ENCODE measurements around the gene S100Z.
"Not testable (repeated sequence)": the region's sequence is repeated elsewhere in the genome, so short reads cannot be mapped to it uniquely, and the experiment has no call there.

S100Z gene

GRCh38 chr5:76849419-76850291 is at the start of gene S100Z:
Gene S100Z, plus strand, starts transcription at chr5:76850014. Its CDS starts 25,346 bp downstream, at chr5:76875360.
- peak; percentile 98 for DNase-seq
- in situ Hi-C loops (cut with MboI; ENCODE audit: low pct_unique_long_range_greater_than_20kb, low sequenced_read_pairs) = no loop called here

- no peak for DNase-seq
- in situ Hi-C loops (cut with MboI; ENCODE audit: low pct_unique_long_range_greater_than_20kb, low sequenced_read_pairs) = no loop called here
Observed at GRCh38 chr5:76800579-76800978, 49.2 kb upstream of the S100Z start.

GRCh38 chr5:76801159-76801802 is 48.5 kb upstream of the S100Z start:
- in situ Hi-C loops (cut with MboI; ENCODE audit: low pct_unique_long_range_greater_than_20kb, low sequenced_read_pairs) = no loop called here
- DNase-seq = no peak

GRCh38 chr5:76801803-76802195 is 48.0 kb upstream of the S100Z start:
- in situ Hi-C loops (cut with MboI; ENCODE audit: low pct_unique_long_range_greater_than_20kb, low sequenced_read_pairs) = no loop called here
- DNase-seq = no peak

- in situ Hi-C loops (cut with MboI; ENCODE audit: low pct_unique_long_range_greater_than_20kb, low sequenced_read_pairs) = no loop called here
- no peak for DNase-seq
Observed at GRCh38 chr5:76804266-76804665, 45.5 kb upstream of the S100Z start.

- DNase-seq = no peak
- in situ Hi-C loops (cut with MboI; ENCODE audit: low pct_unique_long_range_greater_than_20kb, low sequenced_read_pairs) = no loop called here
Observed at GRCh38 chr5:76805821-76806505, 43.9 kb upstream of the S100Z start.

- in situ Hi-C loops (cut with MboI; ENCODE audit: low pct_unique_long_range_greater_than_20kb, low sequenced_read_pairs) = no loop called here
- DNase-seq = no peak
Observed at GRCh38 chr5:76807296-76807695, 42.5 kb upstream of the S100Z start.

GRCh38 chr5:76808141-76808691 is 41.6 kb upstream of the S100Z start:
- DNase-seq = no peak
- in situ Hi-C loops (cut with MboI; ENCODE audit: low pct_unique_long_range_greater_than_20kb, low sequenced_read_pairs) = no loop called here

GRCh38 chr5:76809141-76809540 is 40.7 kb upstream of the S100Z start:
- in situ Hi-C loops (cut with MboI; ENCODE audit: low pct_unique_long_range_greater_than_20kb, low sequenced_read_pairs) = no loop called here
- no peak for DNase-seq

- no peak for DNase-seq
- in situ Hi-C loops (cut with MboI; ENCODE audit: low pct_unique_long_range_greater_than_20kb, low sequenced_read_pairs) = no loop called here
Observed at GRCh38 chr5:76810236-76810635, 39.6 kb upstream of the S100Z start.

GRCh38 chr5:76811214-76811613 is 38.6 kb upstream of the S100Z start:
- in situ Hi-C loops (cut with MboI; ENCODE audit: low pct_unique_long_range_greater_than_20kb, low sequenced_read_pairs) = no loop called here
- no peak for DNase-seq

- DNase-seq; in situ Hi-C loops (cut with MboI; ENCODE audit: low pct_unique_long_range_greater_than_20kb, low sequenced_read_pairs): not testable (repeated sequence)
Observed at GRCh38 chr5:76812209-76812608, 37.6 kb upstream of the S100Z start.

GRCh38 chr5:76813982-76814562 is 35.7 kb upstream of the S100Z start:
- in situ Hi-C loops (cut with MboI; ENCODE audit: low pct_unique_long_range_greater_than_20kb, low sequenced_read_pairs) = no loop called here
- DNase-seq = no peak

- no peak for DNase-seq
- in situ Hi-C loops (cut with MboI; ENCODE audit: low pct_unique_long_range_greater_than_20kb, low sequenced_read_pairs) = no loop called here
Observed at GRCh38 chr5:76816110-76816831, 33.5 kb upstream of the S100Z start.

- DNase-seq = peak; percentile 75
- in situ Hi-C loops (cut with MboI; ENCODE audit: low pct_unique_long_range_greater_than_20kb, low sequenced_read_pairs) = no loop called here
Observed at GRCh38 chr5:76818844-76819831, 30.7 kb upstream of the S100Z start, which contains the start of gene F2RL1. Gene F2RL1, plus strand, starts transcription at chr5:76819030. Its CDS starts 153 bp downstream, at chr5:76819183.

- in situ Hi-C loops (cut with MboI; ENCODE audit: low pct_unique_long_range_greater_than_20kb, low sequenced_read_pairs) = no loop called here
- peak; percentile 47 for DNase-seq
Observed at GRCh38 chr5:76819851-76820525, 29.8 kb upstream of the S100Z start.

- in situ Hi-C loops (cut with MboI; ENCODE audit: low pct_unique_long_range_greater_than_20kb, low sequenced_read_pairs) = no loop called here
Observed at GRCh38 chr5:76820526-76820890, 29.3 kb upstream of the S100Z start.

More at GRCh38 chr5:76820526-76820890, 29.3 kb upstream of the S100Z start:
- no peak for DNase-seq
